ENCODE results near the gene B3GNT3. TPM values are rescaled to one million over a fixed set of nuclear protein-coding genes. Genes with fewer than 3 reads are reported as not detected.

The B3GNT3 gene
- not detected in 2 replicates for total RNA-seq

GRCh38 chr19:17794731-17795494 is at the start of gene B3GNT3:
B3GNT3 (plus strand) TSS chr19:17795138; CDS start chr19:17807808, 12,670 bp downstream.

DNA sequence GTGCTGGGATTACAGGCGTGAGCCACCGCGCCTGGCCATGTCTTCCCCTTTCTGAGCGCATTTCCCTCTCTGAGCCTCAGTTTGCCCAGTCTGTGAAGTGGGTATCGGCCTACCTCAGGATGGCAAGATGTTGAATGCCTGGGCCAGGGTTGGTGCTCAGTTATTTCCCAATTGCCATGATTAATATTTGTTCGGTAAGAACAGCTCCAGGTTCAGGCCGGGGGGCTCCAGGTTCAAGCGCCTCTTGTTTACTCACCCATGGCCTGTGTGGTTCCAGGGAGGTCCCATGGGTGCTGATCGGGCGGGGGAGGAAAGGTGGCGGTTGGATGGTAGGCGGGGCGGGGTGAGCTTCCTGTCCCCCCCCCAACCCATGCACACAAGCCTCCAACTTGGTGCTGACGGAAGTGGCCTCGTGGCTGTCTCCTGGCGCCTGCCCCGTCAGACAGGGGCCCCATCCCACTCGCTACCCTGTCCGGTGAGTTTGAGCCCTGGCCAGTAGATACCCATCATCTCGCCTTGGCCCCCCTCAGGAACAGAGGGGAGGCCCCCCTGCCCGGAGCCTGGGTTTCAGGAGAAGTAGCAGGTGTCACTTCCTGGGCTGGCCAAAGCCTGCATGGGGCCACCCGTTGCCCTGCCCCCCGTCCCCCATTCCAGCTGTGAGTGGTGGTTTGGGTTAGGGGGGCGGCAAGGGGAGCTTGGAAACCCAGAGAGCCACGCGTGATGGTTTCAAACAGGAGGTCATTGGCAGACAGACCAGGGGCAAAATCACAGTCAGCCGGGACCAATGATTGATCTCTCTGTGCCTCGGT is 43.6 kb upstream of the B3GNT3 start, which contains the start of gene FCHO1:
TSS of gene FCHO1 (plus strand) at position 375 of the 809 bp plus-strand sequence. CDS start 3,688 bp downstream, outside the sequence.

DNA sequence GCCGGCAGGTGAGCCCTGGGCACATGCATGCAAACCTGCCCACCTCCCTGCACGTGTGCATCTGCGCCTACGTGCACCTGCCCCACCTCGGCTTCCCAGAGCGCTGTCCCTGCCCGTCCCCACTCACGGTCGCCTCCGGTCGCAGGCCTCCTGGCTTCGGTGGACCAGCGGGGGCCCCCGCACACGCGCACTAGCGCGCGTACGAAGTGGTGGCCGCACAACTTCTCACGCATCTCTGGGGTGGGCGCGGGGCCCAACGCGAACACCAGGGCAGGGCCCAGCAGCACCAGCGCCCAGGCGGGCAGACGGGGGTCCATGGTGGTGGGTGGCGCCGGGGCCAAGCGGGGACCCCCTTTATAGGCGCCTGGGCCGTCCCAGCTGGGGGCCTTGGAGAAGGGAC is 26.3 kb downstream of the B3GNT3 start, which contains the start of gene INSL3:
TSS of gene INSL3 (minus strand) at position 330 of the 400 bp plus-strand sequence. CDS start at position 317, 13 bp downstream.

DNA sequence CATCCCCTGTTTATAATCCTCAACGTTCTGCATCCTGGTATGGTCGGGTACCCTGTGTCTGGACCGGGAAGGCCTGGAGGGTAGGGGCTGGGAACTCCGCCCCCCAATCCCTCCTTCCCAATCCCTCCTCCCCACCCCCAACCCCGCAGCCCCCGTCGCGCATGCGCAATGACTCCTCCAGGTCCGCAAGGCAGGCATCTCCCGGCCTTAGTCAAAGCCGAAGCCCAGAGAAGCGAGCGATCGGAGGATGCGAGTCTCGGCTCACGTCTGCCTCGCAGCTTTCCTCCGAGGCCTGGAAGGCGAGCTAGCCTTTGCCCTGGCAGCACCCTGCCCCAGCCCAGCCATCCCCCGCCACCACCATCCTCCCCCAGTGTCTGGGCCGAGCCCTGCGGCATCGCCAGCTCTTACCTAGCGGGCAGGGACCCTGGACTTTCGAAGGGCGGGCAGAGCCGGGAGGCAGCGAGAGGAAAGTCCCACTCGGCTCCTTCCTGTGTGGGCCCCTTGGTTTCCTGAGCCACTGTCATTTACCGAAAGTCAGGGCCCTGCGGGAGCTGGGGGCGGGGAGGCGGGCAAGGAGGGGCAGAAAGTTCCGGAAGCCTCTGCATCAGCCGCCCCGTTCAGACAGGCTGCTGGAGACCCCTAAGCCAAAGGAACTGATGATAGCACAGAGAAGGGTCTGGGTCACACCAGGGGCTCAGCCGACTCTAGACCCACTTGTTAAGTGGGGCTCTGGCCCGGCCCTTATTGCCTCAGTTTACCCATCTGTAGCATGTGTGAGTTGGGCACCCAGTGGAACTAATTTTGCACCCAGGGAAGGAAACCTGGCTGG is 52.8 kb downstream of the B3GNT3 start, which contains the start of gene JAK3:
TSS of gene JAK3 (minus strand) at position 445 of the 829 bp plus-strand sequence. CDS start 3,565 bp downstream, outside the sequence.

GRCh38 chr19:17859533-17860330 is 64.8 kb downstream of the B3GNT3 start, which contains the start of gene RPL18A:
RPL18A (plus strand) TSS chr19:17859910; CDS start chr19:17859957, 47 bp downstream.

Other genes starting within 250 kb of the B3GNT3 start
- 208 TPM in 2 replicates for gene COLGALT1, start 239.5 kb upstream of the B3GNT3 start, total RNA-seq
- gene UNC13A, start 106.8 kb upstream of the B3GNT3 start, total RNA-seq = not detected in 2 replicates
- 23.2 and 60.5 TPM in 2 replicates for gene MAP1S, start 75.7 kb upstream of the B3GNT3 start, total RNA-seq
- 0.86 and 2.1 TPM in 2 replicates for gene FCHO1, start 43.7 kb upstream of the B3GNT3 start, total RNA-seq
- not detected in 2 replicates for gene INSL3, start 26.4 kb downstream of the B3GNT3 start, total RNA-seq
- 5.5 and 6.2 TPM in 2 replicates for gene JAK3, start 52.8 kb downstream of the B3GNT3 start, total RNA-seq
- 1,276 and 1,475 TPM in 2 replicates for gene RPL18A, start 64.8 kb downstream of the B3GNT3 start, total RNA-seq
- gene SLC5A5, start 76.8 kb downstream of the B3GNT3 start, total RNA-seq = not detected in 2 replicates
- gene CCDC124, start 137.9 kb downstream of the B3GNT3 start, total RNA-seq = 103 and 111 TPM in 2 replicates
- gene KCNN1, start 172.0 kb downstream of the B3GNT3 start, total RNA-seq = not detected in 2 replicates
- 8.3 and 14.7 TPM in 2 replicates for gene ARRDC2, start 213.0 kb downstream of the B3GNT3 start, total RNA-seq